ENCODE data around the gene IGF2BP2.
"Not testable (repeated sequence)": the region's sequence is repeated elsewhere in the genome, so short reads cannot be mapped to it uniquely, and the experiment has no call there.

IGF2BP2 gene

DNA sequence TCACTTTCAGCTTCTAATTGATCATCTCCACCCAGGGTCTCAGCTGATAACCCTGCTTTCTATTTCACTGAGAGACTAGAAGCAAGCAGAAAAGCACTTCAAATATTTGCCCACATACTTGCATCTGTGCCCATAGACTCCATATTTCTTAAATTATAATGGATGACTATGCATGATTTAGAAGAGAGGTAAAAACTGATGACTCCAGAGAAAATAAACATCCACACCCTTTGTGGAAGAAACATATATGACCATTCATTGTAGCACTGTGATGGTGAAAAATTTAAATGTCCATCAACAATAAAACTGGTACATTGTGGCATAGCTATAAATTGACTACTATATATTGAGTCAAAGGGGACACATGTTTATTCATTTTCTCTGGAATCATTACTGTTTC is 7.1 kb upstream of the IGF2BP2 start:
- no peak for DNase-seq

DNA sequence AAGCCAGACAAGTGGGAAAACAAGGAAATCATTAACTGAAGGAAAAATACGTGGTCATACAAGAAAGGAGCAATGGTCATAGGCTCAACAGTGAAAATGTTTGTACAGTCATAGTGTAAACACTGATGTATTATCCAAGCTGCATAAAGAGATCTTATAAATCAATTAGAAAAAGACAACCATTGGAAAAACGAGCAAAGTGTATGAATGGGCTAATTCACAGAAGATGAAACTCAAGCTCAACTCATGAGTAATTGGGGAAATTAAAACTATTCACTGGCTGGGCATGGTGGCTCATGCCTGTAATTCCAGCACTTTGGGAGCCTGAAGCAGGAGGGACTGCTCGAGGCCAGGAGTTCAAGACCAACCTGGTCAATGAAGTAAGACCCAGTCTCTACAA is 6.4 kb upstream of the IGF2BP2 start:
- no peak for DNase-seq

GRCh38 chr3:185830018-185830797 is 5.4 kb upstream of the IGF2BP2 start:
- no peak for DNase-seq

GRCh38 chr3:185828755-185829154 is 3.9 kb upstream of the IGF2BP2 start:
- DNase-seq, result no peak

DNA sequence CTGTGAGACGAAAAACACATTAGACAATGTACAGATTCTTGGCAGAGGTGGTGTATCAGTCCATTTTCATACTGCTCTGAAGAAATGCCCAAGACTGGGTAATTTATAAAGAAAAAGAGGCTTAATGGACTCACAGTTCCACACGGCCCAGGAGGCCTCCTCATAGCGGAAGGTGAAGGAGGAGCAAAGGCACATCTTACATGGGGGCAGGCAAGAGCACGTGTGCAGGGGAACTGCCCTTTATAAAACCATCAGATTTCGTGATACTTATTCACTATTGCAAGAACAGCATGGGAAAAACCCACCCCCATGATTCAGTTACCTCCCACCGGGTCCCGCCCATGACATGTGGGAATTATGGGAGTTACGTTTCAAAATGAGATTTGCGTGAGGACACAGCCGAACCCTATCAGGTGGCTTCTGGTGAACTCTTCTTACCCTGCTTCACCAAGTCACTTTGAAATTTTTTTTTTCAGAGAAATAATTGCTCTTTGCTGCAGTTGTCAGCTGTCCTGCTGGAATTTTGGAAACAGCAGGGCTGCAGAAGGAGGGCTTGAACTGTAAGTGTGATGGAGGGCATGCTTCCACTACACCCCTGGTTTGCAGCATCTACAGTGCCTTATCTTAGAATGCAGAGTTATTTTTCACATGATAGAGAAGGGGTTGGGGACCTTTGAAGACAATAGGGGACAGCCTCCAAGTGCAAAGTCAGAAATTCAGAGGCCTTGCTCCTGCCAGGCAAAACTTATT is 2.9 kb upstream of the IGF2BP2 start:
- DNase-seq, result no peak

- DNase-seq, result peak; percentile 34
Observed at GRCh38 chr3:185825639-185826481, 1.0 kb upstream of the IGF2BP2 start.

GRCh38 chr3:185824051-185825005 is 514 bp downstream of the IGF2BP2 start:
- DNase-seq, result no peak

GRCh38 chr3:185823078-185824044 is 1.5 kb downstream of the IGF2BP2 start:
- DNase-seq, result peak; percentile 25

GRCh38 chr3:185822221-185823000 is 2.4 kb downstream of the IGF2BP2 start:
- DNase-seq, result no peak

GRCh38 chr3:185820973-185821758 is 3.7 kb downstream of the IGF2BP2 start:
- DNase-seq, result no peak

DNA sequence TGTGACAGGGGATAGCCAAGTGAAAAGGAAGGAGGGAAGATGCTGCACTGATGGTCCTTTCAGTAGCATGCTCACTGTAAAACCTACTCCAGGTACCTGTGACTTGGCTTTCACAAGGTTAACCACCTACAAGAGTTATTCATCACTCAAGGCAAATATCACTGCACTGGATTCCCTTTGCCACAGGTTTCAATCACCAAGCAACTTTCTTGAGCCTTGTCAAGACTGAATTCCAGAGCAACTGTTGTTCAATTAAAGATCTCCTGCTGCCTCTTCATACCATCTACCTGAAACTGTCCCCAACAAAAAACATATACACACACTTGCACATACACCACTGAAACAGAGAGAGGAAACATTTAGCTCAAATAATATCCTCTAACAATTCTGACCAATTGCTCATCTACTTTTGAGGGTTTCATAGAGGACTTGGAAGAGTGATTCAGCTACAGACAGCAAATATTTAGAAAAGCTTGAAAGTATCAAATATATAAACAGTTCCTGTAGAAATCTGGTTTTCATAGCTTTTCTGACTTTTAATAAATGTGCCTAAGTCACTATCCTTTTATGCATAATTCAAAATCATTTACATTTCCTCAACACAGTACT is 6.5 kb downstream of the IGF2BP2 start:
- DNase-seq, result no peak

- DNase-seq, result no peak
Observed at GRCh38 chr3:185815391-185816282, 9.2 kb downstream of the IGF2BP2 start.

- DNase-seq, result no peak
Observed at GRCh38 chr3:185813691-185814215, 11.1 kb downstream of the IGF2BP2 start.

- no peak for DNase-seq
Observed at GRCh38 chr3:185813205-185813604, 11.6 kb downstream of the IGF2BP2 start.

DNA sequence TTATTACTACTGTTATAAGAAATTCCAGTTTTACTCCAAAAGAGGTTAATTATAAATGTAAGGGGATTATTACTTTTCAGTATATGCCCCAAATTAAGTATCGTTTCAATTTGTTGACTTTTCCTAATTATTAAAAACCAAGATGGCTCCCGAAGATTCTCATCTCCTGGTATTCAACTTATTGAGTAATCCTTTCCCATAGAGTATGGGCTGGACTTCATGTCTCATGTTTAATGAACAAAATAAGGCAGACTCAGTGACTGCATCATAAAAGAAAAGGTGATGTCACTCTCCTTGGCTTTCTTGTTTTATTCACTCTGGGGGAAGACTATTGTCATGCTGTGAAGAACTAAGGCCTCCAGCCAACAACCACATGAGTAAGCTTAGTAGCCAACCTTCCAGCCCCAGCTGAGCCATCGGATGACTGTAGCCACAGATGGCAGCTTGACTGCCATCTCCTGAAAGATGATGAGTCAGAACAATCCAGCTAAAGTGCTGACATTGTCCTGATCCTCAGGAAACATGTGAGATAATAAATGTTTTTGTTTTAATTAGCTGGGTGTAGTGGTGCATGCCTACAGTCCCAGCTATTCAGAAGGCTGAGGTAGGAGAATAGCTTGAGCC is 17.3 kb downstream of the IGF2BP2 start:
- no peak for DNase-seq

GRCh38 chr3:185798831-185799110 is 26.1 kb downstream of the IGF2BP2 start:
- not testable (repeated sequence) for DNase-seq
